ENCODE measurements around the gene LCK.

GRCh38 chr1:32246888-32247273, 4.2 kb upstream of the LCK start, which contains the start of gene FAM167B:
- TF ChIP-seq, protein P1, sequence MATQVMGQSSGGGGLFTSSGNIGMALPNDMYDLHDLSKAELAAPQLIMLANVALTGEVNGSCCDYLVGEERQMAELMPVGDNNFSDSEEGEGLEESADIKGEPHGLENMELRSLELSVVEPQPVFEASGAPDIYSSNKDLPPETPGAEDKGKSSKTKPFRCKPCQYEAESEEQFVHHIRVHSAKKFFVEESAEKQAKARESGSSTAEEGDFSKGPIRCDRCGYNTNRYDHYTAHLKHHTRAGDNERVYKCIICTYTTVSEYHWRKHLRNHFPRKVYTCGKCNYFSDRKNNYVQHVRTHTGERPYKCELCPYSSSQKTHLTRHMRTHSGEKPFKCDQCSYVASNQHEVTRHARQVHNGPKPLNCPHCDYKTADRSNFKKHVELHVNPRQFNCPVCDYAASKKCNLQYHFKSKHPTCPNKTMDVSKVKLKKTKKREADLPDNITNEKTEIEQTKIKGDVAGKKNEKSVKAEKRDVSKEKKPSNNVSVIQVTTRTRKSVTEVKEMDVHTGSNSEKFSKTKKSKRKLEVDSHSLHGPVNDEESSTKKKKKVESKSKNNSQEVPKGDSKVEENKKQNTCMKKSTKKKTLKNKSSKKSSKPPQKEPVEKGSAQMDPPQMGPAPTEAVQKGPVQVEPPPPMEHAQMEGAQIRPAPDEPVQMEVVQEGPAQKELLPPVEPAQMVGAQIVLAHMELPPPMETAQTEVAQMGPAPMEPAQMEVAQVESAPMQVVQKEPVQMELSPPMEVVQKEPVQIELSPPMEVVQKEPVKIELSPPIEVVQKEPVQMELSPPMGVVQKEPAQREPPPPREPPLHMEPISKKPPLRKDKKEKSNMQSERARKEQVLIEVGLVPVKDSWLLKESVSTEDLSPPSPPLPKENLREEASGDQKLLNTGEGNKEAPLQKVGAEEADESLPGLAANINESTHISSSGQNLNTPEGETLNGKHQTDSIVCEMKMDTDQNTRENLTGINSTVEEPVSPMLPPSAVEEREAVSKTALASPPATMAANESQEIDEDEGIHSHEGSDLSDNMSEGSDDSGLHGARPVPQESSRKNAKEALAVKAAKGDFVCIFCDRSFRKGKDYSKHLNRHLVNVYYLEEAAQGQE (IDR thresholded peaks at IDR 0.05; ENCODE audit: unreplicated experiment) = no peak
- TF ChIP-seq, protein P2, sequence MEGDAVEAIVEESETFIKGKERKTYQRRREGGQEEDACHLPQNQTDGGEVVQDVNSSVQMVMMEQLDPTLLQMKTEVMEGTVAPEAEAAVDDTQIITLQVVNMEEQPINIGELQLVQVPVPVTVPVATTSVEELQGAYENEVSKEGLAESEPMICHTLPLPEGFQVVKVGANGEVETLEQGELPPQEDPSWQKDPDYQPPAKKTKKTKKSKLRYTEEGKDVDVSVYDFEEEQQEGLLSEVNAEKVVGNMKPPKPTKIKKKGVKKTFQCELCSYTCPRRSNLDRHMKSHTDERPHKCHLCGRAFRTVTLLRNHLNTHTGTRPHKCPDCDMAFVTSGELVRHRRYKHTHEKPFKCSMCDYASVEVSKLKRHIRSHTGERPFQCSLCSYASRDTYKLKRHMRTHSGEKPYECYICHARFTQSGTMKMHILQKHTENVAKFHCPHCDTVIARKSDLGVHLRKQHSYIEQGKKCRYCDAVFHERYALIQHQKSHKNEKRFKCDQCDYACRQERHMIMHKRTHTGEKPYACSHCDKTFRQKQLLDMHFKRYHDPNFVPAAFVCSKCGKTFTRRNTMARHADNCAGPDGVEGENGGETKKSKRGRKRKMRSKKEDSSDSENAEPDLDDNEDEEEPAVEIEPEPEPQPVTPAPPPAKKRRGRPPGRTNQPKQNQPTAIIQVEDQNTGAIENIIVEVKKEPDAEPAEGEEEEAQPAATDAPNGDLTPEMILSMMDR (conservative IDR thresholded peaks at IDR 0.05; ENCODE audit: low read depth in 2 of 2) = no peak
- no peak for TF ChIP-seq NANOG (IDR thresholded peaks at IDR 0.05; ENCODE audit: borderline replicate concordance)
- TF ChIP-seq POLR2AphosphoS5 (IDR thresholded peaks at IDR 0.05; ENCODE audit: low read depth) = no peak
- TF ChIP-seq EZH2 (IDR thresholded peaks at IDR 0.05; ENCODE audit: low read depth, unreplicated experiment) = no peak
- TF ChIP-seq EZH2phosphoT487 (IDR thresholded peaks at IDR 0.05; ENCODE audit: unreplicated experiment) = no peak
- no peak for TF ChIP-seq STAT1 (IDR thresholded peaks at IDR 0.05; ENCODE audit: unreplicated experiment)
- TF ChIP-seq ZNF331 (CRISPR knock-in tag; IDR thresholded peaks at IDR 0.05; ENCODE audit: low read depth) = no peak
- no peak for TF ChIP-seq CREB1 (CRISPR knock-in tag; IDR thresholded peaks at IDR 0.05; ENCODE audit: low read depth)
- no peak for TF ChIP-seq JUNB (IDR thresholded peaks at IDR 0.05; ENCODE audit: unreplicated experiment)

All from GM23338 (cell line).